HG03571 (cell line): Measurements from ENCODE around the gene AKAP13.

Experiments
- ATAC-seq: cut with Tn5 transposase; IDR thresholded peaks from one replicate; pipeline ENCODE4 v1.9.1; 2021; ENCODE audit not compliant: unreplicated experiment

The AKAP13 gene

DNA sequence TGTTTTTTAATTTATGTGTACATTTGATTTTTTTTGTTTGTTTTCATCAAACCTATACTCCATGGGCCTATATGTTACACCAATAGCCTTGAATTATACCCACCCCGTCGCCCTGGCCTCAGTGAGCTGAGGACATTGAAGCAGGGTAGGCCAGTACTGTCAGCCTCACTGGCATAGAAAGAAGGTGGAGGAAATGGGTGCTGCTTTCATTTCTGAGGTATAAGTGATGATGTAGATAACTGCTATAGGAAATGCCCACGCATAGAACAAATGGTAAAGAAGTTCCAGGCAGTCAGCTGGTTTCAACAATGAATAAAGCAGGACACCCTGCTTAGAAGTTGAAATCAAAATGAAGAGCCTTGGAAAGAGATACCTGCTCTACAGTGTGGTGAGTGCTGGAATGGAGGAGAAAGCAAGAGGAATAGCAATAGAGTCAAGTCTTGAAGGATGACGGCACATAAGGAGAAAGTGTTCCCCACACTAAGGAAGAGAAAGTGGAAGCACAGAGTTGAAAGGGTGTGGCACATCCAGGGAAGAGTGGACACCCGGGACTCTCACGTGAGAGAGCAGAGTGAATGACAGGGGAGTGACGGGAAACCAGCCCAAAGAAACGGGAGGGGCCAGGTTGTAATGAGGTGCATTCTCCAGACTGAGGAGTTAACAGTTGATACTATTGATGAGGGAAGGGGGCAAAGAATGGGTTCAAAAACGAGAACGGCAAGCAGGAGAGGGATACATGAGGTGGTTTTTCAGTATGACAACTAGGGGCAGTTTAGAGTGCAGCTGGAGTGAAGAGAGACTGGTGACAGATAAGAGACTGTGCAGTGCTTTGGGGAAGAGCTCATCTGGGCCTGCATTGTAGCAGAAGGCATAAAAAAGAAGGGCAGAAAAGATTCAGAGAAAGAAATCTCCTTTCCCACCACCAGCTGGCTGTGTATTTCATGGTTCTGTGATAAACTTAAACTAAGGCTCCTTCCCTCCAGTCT is 343.9 kb downstream of the AKAP13 start:
- ATAC-seq: no peak

- ATAC-seq: no peak
These were observed 344.6 kb downstream of the AKAP13 start for GRCh38 chr15:85725019-85725418.

GRCh38 chr15:85725564-85725963 is 345.2 kb downstream of the AKAP13 start:
- ATAC-seq: no peak

DNA sequence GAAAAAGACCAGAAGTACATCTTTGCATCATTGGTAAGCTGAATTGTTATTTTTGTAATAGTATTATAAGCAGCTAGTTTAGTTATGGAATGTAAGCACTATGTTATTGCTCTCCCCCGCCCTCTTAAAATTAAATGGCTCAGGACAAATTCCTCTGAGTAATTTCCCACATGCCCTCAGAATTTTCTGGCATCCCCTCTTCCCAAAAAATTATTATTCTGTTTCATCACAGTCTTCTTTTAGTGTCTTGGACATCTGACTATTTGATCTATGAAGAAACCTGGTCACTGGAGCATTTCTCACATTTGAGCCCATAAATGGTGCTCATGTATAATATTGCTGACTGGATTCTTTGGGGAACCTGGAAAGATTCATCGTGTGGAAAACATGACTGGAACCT is 346.1 kb downstream of the AKAP13 start:
- ATAC-seq: no peak

- no peak for ATAC-seq
These were observed 346.7 kb downstream of the AKAP13 start for GRCh38 chr15:85727068-85727467.

DNA sequence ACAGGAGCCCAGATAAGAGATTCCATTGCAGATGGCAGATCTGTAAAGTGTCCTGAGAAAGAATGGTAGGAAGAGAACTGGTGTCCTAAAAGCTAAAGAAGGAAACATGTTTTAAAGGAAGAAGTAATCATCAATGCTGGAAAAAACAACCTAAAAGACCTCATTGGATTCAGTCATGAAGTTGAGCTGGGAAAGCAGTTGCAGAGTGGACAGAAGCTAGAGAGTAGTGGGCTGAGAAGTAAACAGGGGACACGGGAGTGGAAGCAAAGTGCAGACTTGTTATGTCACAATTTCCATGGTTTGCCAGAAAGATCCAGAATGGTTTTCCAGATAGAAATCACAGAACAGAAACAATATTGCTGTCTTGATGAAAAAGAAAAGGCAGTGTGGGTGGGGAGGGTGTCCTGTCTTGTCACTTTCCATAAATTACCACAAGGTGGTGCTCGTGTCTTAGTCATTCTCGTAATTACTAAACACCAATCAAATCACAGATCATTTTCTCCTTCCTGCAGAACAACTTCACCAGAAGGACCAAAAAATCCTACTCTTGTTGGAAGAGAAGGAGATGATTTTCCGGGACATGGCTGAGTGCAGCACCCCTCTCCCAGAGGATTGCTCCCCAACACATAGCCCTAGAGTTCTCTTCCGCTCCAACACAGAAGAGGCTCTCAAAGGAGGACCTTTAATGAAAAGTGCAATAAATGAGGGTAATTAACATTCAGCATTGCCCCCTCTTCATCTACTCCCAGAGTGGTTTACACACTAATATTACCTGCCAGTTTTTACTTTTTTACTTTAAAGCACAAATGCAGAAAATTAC is 349.8 kb downstream of the AKAP13 start:
- ATAC-seq: no peak

GRCh38 chr15:85733416-85733815 is 353.0 kb downstream of the AKAP13 start:
- no peak for ATAC-seq

DNA sequence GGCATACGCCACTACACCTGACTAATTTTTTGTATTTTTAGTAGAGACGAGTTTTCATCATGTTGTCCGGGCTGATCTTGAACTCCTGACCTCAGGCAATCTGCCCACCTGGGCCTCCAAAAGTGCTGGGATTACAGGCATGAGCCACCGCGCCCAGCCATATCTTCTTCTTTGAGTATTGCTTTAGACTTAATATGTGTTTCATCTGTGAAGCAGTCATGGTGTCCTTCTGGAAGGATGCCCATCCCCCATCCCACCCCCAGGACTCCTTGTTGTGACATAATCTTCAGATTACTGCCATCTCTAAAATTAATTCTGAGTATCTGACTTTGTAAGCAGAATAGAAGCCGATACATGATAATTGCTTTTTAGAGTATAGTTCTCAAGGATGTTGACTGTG is 356.7 kb downstream of the AKAP13 start:
- ATAC-seq: no peak

DNA sequence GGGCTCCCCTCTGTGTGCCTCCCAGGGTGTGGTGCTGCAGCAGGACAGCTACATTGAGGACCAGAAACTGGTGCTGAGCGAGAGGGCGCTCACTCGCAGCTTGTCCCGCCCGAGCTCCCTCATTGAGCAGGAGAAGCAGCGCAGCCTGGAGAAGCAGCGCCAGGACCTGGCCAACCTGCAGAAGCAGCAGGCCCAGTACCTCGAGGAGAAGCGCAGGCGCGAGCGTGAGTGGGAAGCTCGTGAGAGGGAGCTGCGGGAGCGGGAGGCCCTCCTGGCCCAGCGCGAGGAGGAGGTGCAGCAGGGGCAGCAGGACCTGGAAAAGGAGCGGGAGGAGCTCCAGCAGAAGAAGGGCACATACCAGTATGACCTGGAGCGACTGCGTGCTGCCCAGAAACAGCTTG is 360.6 kb downstream of the AKAP13 start:
- no peak for ATAC-seq

DNA sequence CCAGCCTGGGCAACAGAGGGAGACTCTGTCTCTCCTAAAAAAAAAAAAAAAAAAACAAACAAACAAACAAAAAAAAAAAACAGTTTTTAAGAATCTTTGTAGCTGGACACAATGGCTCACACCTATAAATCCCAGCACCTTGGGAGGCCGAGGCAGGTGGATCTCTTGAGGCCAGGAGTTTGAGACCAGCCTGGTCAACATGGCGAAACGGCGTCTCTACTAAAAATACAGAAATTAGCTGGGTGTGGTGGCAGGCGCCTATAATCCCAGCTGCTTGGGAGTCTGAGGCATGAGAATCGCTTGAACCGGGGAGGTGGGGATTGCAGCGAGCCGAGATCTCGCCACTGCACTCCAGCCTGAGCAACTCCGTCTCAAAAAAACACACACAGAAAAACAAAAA is 361.3 kb downstream of the AKAP13 start:
- no peak for ATAC-seq

DNA sequence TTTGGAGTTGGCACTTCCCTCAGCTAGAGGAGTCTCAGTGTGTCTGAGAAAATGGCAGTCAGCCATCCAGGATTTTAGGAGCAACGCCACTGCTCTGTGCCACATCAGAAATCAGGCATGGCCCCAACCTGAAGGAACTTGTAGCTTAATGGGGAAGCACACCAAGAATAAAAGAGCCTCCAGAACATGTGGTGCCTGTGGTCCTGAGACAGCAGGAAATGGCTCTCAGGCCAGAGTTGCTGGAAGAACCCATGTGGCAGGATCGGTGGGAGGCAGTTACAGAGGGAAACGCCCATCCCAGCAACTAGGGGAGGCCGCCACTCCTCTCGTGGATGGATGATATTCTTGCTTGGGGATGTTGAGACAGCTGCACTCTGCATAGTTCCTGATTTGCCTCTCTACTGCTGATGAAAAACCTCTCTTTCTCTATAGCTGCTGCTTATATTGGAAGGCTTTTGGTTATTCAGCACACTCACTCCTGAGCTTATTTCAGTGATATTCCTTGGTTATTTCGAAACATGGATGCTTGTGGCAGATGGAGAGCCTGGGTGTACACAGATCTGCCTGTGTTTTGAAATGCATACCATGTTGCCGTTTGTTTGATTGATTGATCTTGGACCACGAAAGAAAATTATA is 361.9 kb downstream of the AKAP13 start:
- ATAC-seq: no peak

DNA sequence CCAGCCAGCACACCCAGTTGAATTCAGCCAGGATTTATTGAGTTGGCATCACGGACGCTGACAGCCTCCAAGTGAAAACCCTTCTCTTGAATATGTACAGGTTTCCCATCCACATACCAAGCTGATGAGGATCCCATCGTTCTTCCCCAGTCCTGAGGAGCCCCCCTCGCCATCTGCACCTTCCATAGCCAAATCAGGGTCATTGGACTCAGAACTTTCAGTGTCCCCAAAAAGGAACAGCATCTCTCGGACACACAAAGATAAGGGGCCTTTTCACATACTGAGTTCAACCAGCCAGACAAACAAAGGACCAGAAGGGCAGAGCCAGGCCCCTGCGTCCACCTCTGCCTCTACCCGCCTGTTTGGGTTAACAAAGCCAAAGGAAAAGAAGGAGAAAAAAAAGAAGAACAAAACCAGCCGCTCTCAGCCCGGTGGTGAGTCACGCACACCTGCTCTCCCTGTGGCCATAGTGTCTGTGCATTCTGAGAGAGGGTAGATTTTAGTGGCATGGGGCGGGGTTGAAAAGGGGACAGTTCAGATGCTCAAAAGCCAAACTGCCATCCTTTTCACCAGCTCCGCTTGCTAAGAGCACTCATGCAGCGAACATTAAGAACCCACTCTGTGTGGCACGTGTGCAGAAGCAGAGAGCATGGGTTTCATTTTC is 363.1 kb downstream of the AKAP13 start:
- ATAC-seq: no peak

GRCh38 chr15:85744579-85744978 is 364.2 kb downstream of the AKAP13 start:
- no peak for ATAC-seq

GRCh38 chr15:85745023-85745422 is 364.6 kb downstream of the AKAP13 start:
- no peak for ATAC-seq

- no peak for ATAC-seq
These were observed 365.2 kb downstream of the AKAP13 start for GRCh38 chr15:85745525-85746150.

DNA sequence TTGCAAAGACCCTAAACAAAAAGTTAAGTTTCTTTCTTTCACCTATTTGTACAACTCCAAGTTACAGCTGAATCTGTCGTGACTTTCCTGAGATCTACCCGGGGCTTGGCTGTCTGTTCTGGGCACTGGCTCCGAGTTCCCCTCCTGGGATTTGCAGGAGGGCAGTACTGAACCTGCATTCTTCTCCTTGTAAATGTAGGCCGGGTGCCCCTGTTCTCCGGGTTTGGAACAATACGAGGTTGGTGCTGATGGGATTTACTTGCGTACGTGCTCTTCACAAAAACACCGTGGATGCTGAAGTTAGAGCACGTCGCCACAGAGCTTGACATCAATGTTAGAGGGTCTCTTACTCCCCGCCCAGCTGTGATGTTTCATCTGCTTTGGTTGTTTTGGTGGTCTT is 366.2 kb downstream of the AKAP13 start:
- ATAC-seq: no peak

- ATAC-seq: no peak
These were observed 367.8 kb downstream of the AKAP13 start for GRCh38 chr15:85748176-85748575.

- ATAC-seq: no peak
These were observed 368.3 kb downstream of the AKAP13 start for GRCh38 chr15:85748729-85749128.

GRCh38 chr15:85749261-85750151 is 369.1 kb downstream of the AKAP13 start:
- ATAC-seq: no peak
